Measurements from ENCODE around the gene MKLN1. TPM values are rescaled to one million over a fixed set of nuclear protein-coding genes. Genes with fewer than 3 reads are reported as not detected.

Gene MKLN1
- total RNA-seq, 1 experiment from 2014 or later: 61.1 TPM

- CTCF ChIA-PET: no interaction called here
- Histone ChIP-seq H3K9me2 (ENCODE audit: insufficient read depth) (no peaks in the 10 kb centered on the region), H3F3A (ENCODE audit: insufficient read depth, low read depth) (no peaks in the 10 kb centered on the region), H4K20me1 (ENCODE audit: insufficient read depth) (no peaks in the 10 kb centered on the region), H2AFZ (no peak overlapping the region), H3K27me3 (ENCODE audit: insufficient read depth, low read depth) (no peaks in the 10 kb centered on the region), H3K27ac (no peak overlapping the region), H3K4me1 (replicated peaks; ENCODE audit: insufficient read depth) (no peaks in the 10 kb centered on the region), H3K79me2 (ENCODE audit: low read depth) (no peaks in the 10 kb centered on the region), H3K4me2 (no peak overlapping the region), H3K4me3 (no peak overlapping the region), H3K9me3 (ENCODE audit: insufficient read depth, low read depth) (no peaks in the 10 kb centered on the region), H3K36me3 (ENCODE audit: low read depth) (peaks cover 42% of the 10 kb centered on the region)
- no peak for DNase-seq
- no TSS peak for BruUV-seq (replicated peaks)
- TF ChIP-seq EZH2 (IDR thresholded peaks at IDR 0.05; ENCODE audit: low read depth): no peak
- TF ChIP-seq, protein P1, sequence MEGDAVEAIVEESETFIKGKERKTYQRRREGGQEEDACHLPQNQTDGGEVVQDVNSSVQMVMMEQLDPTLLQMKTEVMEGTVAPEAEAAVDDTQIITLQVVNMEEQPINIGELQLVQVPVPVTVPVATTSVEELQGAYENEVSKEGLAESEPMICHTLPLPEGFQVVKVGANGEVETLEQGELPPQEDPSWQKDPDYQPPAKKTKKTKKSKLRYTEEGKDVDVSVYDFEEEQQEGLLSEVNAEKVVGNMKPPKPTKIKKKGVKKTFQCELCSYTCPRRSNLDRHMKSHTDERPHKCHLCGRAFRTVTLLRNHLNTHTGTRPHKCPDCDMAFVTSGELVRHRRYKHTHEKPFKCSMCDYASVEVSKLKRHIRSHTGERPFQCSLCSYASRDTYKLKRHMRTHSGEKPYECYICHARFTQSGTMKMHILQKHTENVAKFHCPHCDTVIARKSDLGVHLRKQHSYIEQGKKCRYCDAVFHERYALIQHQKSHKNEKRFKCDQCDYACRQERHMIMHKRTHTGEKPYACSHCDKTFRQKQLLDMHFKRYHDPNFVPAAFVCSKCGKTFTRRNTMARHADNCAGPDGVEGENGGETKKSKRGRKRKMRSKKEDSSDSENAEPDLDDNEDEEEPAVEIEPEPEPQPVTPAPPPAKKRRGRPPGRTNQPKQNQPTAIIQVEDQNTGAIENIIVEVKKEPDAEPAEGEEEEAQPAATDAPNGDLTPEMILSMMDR (conservative IDR thresholded peaks at IDR 0.05): no peak
- intact Hi-C loops (cut with micrococcal nuclease; ENCODE audit: unreplicated experiment): no loop called here
- POLR2A ChIA-PET (ENCODE audit: unreplicated experiment): no interaction called here
Observed at GRCh38 chr7:131466735-131467365, 139.2 kb downstream of the MKLN1 start.

GRCh38 chr7:131467788-131468187, 140.1 kb downstream of the MKLN1 start:
- CTCF ChIA-PET: no interaction called here
- POLR2A ChIA-PET (ENCODE audit: unreplicated experiment): no interaction called here

DNA sequence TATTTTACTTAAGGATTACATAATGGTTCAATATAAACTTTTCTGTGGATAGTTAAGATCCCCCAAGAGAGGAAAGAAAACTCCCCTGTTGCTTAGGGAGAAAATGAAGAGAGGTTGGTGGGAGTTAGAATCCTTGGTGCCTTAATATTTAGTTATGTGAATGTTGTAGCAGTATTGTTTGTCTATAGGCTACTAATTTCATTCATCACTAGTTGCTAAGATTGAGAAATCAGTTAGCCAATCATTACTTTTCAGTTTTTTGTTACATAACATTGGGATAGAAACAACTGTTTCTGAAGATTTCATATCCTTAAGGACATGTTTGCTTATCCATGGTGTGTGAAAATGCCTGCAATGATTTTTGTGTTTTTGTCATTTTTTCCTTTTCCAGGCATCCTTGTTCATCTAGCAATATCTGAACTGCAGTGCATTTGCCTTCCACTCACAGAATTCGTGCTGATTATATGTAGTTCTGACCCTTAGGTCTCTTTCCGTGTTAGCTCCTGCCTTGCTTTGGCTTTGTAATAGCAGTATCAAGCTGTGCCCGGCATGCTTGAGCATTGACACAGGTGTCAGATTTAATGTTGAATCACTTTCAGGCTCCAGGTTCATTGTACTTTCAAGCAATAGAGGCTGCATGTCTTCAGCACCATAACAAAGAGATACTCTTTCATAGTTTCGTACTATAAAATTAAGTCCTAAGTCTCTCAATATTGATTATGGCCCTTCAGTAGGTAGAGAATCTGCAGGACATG, 143.8 kb downstream of the MKLN1 start:
- intact Hi-C loops (cut with micrococcal nuclease; ENCODE audit: unreplicated experiment): no loop called here
- Histone ChIP-seq H3K27me3 (ENCODE audit: insufficient read depth, low read depth) (no peaks in the 10 kb centered on the region), H2AFZ (no peak overlapping the region), H3K27ac (no peak overlapping the region), H3K9me3 (ENCODE audit: insufficient read depth, low read depth) (no peaks in the 10 kb centered on the region), H4K20me1 (ENCODE audit: insufficient read depth) (no peaks in the 10 kb centered on the region), H3K36me3 (ENCODE audit: low read depth) (peaks cover 15% of the 10 kb centered on the region), H3K79me2 (ENCODE audit: low read depth) (no peaks in the 10 kb centered on the region), H3K4me1 (replicated peaks; ENCODE audit: insufficient read depth) (no peaks in the 10 kb centered on the region), H3K9me2 (ENCODE audit: insufficient read depth) (no peaks in the 10 kb centered on the region), H3K4me3 (no peak overlapping the region), H3K4me2 (no peak overlapping the region), H3F3A (ENCODE audit: insufficient read depth, low read depth) (no peaks in the 10 kb centered on the region; the same call in 1 of the 2 replicates)
- TF ChIP-seq EZH2 (IDR thresholded peaks at IDR 0.05; ENCODE audit: low read depth): no peak
- TF ChIP-seq, protein P1 (conservative IDR thresholded peaks at IDR 0.05): no peak
- CTCF ChIA-PET: no interaction called here
- POLR2A ChIA-PET (ENCODE audit: unreplicated experiment): interaction anchor here (0.6 kb wide), 1 partner anchor 11 kb away, joined by 3 read pairs; no protein-coding TSS in a partner anchor
- BruUV-seq (replicated peaks): no TSS peak
- no peak for DNase-seq

More at GRCh38 chr7:131467788-131468187, 140.1 kb downstream of the MKLN1 start:
- no peak overlapping the region for H3K4me2 ChIP-seq
- H2AFZ ChIP-seq: no peak overlapping the region
- H3K9me2 ChIP-seq (ENCODE audit: insufficient read depth): no peaks in the 10 kb centered on the region
- no peaks in the 10 kb centered on the region for H4K20me1 ChIP-seq (ENCODE audit: insufficient read depth)
- H3K36me3 ChIP-seq (ENCODE audit: low read depth): peaks cover 42% of the 10 kb centered on the region
- no peak overlapping the region for H3K27ac ChIP-seq
- no peaks in the 10 kb centered on the region for H3K79me2 ChIP-seq (ENCODE audit: low read depth)
- no peaks in the 10 kb centered on the region for H3K9me3 ChIP-seq (ENCODE audit: insufficient read depth, low read depth)
- H3K4me3 ChIP-seq: no peak overlapping the region
- TF ChIP-seq, protein P1 (conservative IDR thresholded peaks at IDR 0.05): no peak
- TF ChIP-seq EZH2 (IDR thresholded peaks at IDR 0.05; ENCODE audit: low read depth): no peak
- no peaks in the 10 kb centered on the region for H3K27me3 ChIP-seq (ENCODE audit: insufficient read depth, low read depth)
- DNase-seq: no peak
- H3K4me1 ChIP-seq (replicated peaks; ENCODE audit: insufficient read depth): no peaks in the 10 kb centered on the region
- intact Hi-C loops (cut with micrococcal nuclease; ENCODE audit: unreplicated experiment): no loop called here
- no TSS peak for BruUV-seq (replicated peaks)
- no peaks in the 10 kb centered on the region for H3F3A ChIP-seq (ENCODE audit: insufficient read depth, low read depth)
